PC-9 (cell line): ENCODE data around the gene CCDC91. TPM values are rescaled to one million over a fixed set of nuclear protein-coding genes. Genes with fewer than 3 reads are reported as not detected.

Experiments
- BruUV-seq: library from RNA; stranded (reverse); fragments of 400-500 nt; replicated peaks from 2 replicates; lab custom pipeline; 2021; lab: Mats Ljungman, UMichigan
- CTCF ChIA-PET: fragments of 300-600 bp; sonication (Branson Sonifier 250); formaldehyde crosslinking; loops from one replicate; lab custom pipeline; 2022; ENCODE audit warnings: antibody characterized with exemption; lab: Charles Lee
- POLR2A ChIA-PET: fragments of 300-600 bp; sonication (Branson Sonifier 250); formaldehyde crosslinking; loops from one replicate; lab custom pipeline; 2022; ENCODE audit warnings: antibody characterized with exemption; ENCODE audit not compliant: unreplicated experiment; lab: Charles Lee
- DNase-seq, 2 experiments: peaks; one replicate each; pipeline versions ENCODE4 v3.0.0 to v3.0.0-alpha.2; 2015 to 2022; ENCODE audit warnings: mixed read lengths in 1 of 2
- H2AFZ ChIP-seq: fragments of 200-600 bp; sonication (generic); 2 replicates; pipeline ENCODE4 v1.8.1; 2017; ENCODE audit warnings: antibody characterized with exemption
- H3F3A ChIP-seq: fragments of 200-600 bp; sonication (generic); 2 replicates; pipeline ENCODE4 v1.8.1; 2017; ENCODE audit warnings: antibody characterized with exemption, mild to moderate bottlenecking, low read depth; ENCODE audit not compliant: insufficient read depth
- H3K27ac ChIP-seq: fragments of 200-600 bp; sonication (generic); 2 replicates; pipeline ENCODE4 v1.6.1; 2016; ENCODE audit warnings: mixed run types
- H3K27me3 ChIP-seq: fragments of 200-600 bp; sonication (generic); 2 replicates; pipeline ENCODE4 v1.6.1; 2016; ENCODE audit warnings: low read depth, mixed run types; ENCODE audit not compliant: insufficient read depth
- H3K36me3 ChIP-seq: fragments of 200-600 bp; sonication (generic); 2 replicates; pipeline ENCODE4 v1.6.1; 2016; ENCODE audit warnings: low read depth, mixed run types
- H3K4me1 ChIP-seq: fragments of 200-600 bp; sonication (generic); replicated peaks from 2 replicates; pipeline ENCODE4 v1.6.1; 2016; ENCODE audit warnings: mixed run types; ENCODE audit not compliant: insufficient read depth
- H3K4me2 ChIP-seq: fragments of 200-600 bp; sonication (generic); 2 replicates; pipeline ENCODE4 v1.6.1; 2017; ENCODE audit warnings: mixed run types
- H3K4me3 ChIP-seq: fragments of 200-600 bp; sonication (generic); 2 replicates; pipeline ENCODE4 v1.6.1; 2016; ENCODE audit warnings: mixed run types
- H3K79me2 ChIP-seq: fragments of 200-600 bp; sonication (generic); 2 replicates; pipeline ENCODE4 v1.6.1; 2017; ENCODE audit warnings: low read depth, mixed run types
- H3K9me2 ChIP-seq: fragments of 200-600 bp; sonication (generic); 2 replicates; pipeline ENCODE4 v1.8.1; 2017; ENCODE audit warnings: mild to moderate bottlenecking; ENCODE audit not compliant: insufficient read depth
- H3K9me3 ChIP-seq: fragments of 200-600 bp; sonication (generic); 2 replicates; pipeline ENCODE4 v1.8.1; 2016; ENCODE audit warnings: low read depth; ENCODE audit not compliant: insufficient read depth
- H4K20me1 ChIP-seq: fragments of 200-600 bp; sonication (generic); 2 replicates; pipeline ENCODE4 v1.8.1; 2017; ENCODE audit not compliant: insufficient read depth
- CTCF ChIP-seq: fragments of 200-600 bp; sonication (generic); conservative IDR thresholded peaks from 2 replicates; pipeline ENCODE4 v1.6.1; 2017; ENCODE audit warnings: mixed run types, antibody characterized with exemption, mild to moderate bottlenecking, moderate library complexity
- EZH2 ChIP-seq: fragments of 200-600 bp; sonication (generic); IDR thresholded peaks from 2 replicates; pipeline ENCODE4 v1.8.0; 2017; ENCODE audit warnings: antibody characterized with exemption, low read depth
- intact Hi-C: fragments of 100-400 bp; cut with micrococcal nuclease; formaldehyde crosslinking; loops from one replicate; pipeline ENCODE4 v1.10.0; 2022; ENCODE audit not compliant: unreplicated experiment
- total RNA-seq: library from RNA; stranded (reverse); gene quantifications from 2 replicates; pipeline ENCODE4 v1.2.3, GENCODE V29; 2021

CCDC91 gene
- total RNA-seq, 1 experiment from 2014 or later = 38.9 TPM

- Histone ChIP-seq H3K9me3 (no peaks in the 10 kb centered on the region), H3K27me3 (no peaks in the 10 kb centered on the region), H3K36me3 (no peaks in the 10 kb centered on the region), H3K9me2 (no peaks in the 10 kb centered on the region), H4K20me1 (no peaks in the 10 kb centered on the region; the same call in 1 of the 2 replicates), H3K4me1 (no peaks in the 10 kb centered on the region), H3K4me3 (no peak overlapping the region), H3K27ac (no peak overlapping the region), H2AFZ (no peak overlapping the region), H3K4me2 (no peak overlapping the region), H3F3A (no peaks in the 10 kb centered on the region), H3K79me2 (no peaks in the 10 kb centered on the region)
- no TSS peak for BruUV-seq
- no peak for TF ChIP-seq CTCF
- intact Hi-C loops = no loop called here
- POLR2A ChIA-PET = no interaction called here
- no peak for DNase-seq
- CTCF ChIA-PET = interaction anchor here (1.1 kb wide), 1 partner anchor 207 kb away, joined by 3 read pairs; no protein-coding TSS in a partner anchor
Observed at GRCh38 chr12:28173440-28173839, 16.8 kb upstream of the CCDC91 start.

- H4K20me1 ChIP-seq = no peaks in the 10 kb centered on the region; the same call in 1 of the 2 replicates
- no peak overlapping the region for H2AFZ ChIP-seq
- no TSS peak for BruUV-seq
- no peaks in the 10 kb centered on the region for H3K79me2 ChIP-seq
- no peak overlapping the region for H3K4me3 ChIP-seq
- intact Hi-C loops = no loop called here
- ChIA-PET CTCF (no interaction called here), POLR2A (no interaction called here)
- H3K9me2 ChIP-seq = no peaks in the 10 kb centered on the region
- H3K27me3 ChIP-seq = no peaks in the 10 kb centered on the region
- no peak overlapping the region for H3K27ac ChIP-seq
- TF ChIP-seq CTCF (no peak), EZH2 (no peak)
- no peak for DNase-seq
- no peaks in the 10 kb centered on the region for H3K4me1 ChIP-seq
- no peak overlapping the region for H3K4me2 ChIP-seq
- H3F3A ChIP-seq = no peaks in the 10 kb centered on the region
- H3K36me3 ChIP-seq = no peaks in the 10 kb centered on the region
- H3K9me3 ChIP-seq = no peaks in the 10 kb centered on the region
Observed at GRCh38 chr12:28175098-28175589, 15.1 kb upstream of the CCDC91 start.

GRCh38 chr12:28176295-28176694, 14.0 kb upstream of the CCDC91 start:
- BruUV-seq = no TSS peak
- no peaks in the 10 kb centered on the region for H3K36me3 ChIP-seq
- H3K9me2 ChIP-seq = no peaks in the 10 kb centered on the region
- H3K9me3 ChIP-seq = no peaks in the 10 kb centered on the region
- TF ChIP-seq EZH2 (no peak), CTCF (no peak)
- no peaks in the 10 kb centered on the region for H3K27me3 ChIP-seq
- H3K27ac ChIP-seq = no peak overlapping the region
- H3K79me2 ChIP-seq = no peaks in the 10 kb centered on the region
- no peak overlapping the region for H3K4me3 ChIP-seq
- no peak for DNase-seq
- CTCF ChIA-PET = no interaction called here
- POLR2A ChIA-PET = no interaction called here
- no peak overlapping the region for H3K4me2 ChIP-seq
- H3K4me1 ChIP-seq = no peaks in the 10 kb centered on the region
- no peak overlapping the region for H2AFZ ChIP-seq
- no peaks in the 10 kb centered on the region; the same call in 1 of the 2 replicates for H4K20me1 ChIP-seq
- H3F3A ChIP-seq = no peaks in the 10 kb centered on the region
- intact Hi-C loops = no loop called here
